BJ (cell line): ENCODE results near the gene CAMSAP1. TPM values are rescaled to one million over a fixed set of nuclear protein-coding genes. Genes with fewer than 3 reads are reported as not detected.

ENCODE experiments used
- CTCF ChIA-PET: fragments of 350-600 bp; formaldehyde crosslinking; extraction: SDS; loops from one replicate; lab custom pipeline; 2021; ENCODE audit warnings: antibody characterized with exemption, inconsistent platforms; lab: Yijun Ruan, JAX
- POLR2A ChIA-PET: fragments of 300-600 bp; sonication (Branson Sonifier 250); formaldehyde crosslinking; extraction: SDS; loops from one replicate; lab custom pipeline; 2021; ENCODE audit warnings: antibody characterized with exemption; lab: Charles Lee
- DNase-seq: peaks from one replicate; pipeline ENCODE4 v3.0.0-alpha.2; 2011; ENCODE audit warnings: low read depth
- H3K27me3 ChIP-seq: 2 replicates; pipeline ENCODE4 v1.6.0; 2011; ENCODE audit warnings: low read length; ENCODE audit not compliant: control insufficient read depth, insufficient read depth
- H3K36me3 ChIP-seq: 2 replicates; pipeline ENCODE4 v1.5.1; 2011; ENCODE audit warnings: low read length; ENCODE audit not compliant: control insufficient read depth, insufficient read depth
- H3K4me3 ChIP-seq: 2 replicates; pipeline ENCODE4 v1.5.1; 2011; ENCODE audit warnings: low read depth, mild to moderate bottlenecking, control low read depth, low read length
- polyA plus RNA-seq: library from polyadenylated mRNA; depleted of rRNA; stranded (reverse); fragments of >200 nt; gene quantifications from 2 replicates; pipeline ENCODE4 v1.2.3, GENCODE V29; 2011
- TF ChIP-seq, protein P1 (sequence below): IDR thresholded peaks from 2 replicates; pipeline ENCODE4 v1.5.1; 2011; ENCODE audit warnings: low read depth, mild to moderate bottlenecking, control low read depth, inconsistent platforms, low read length, moderate library complexity; ENCODE audit not compliant: insufficient read depth

The CAMSAP1 gene
- polyA plus RNA-seq, 1 experiment = 4.1 TPM

DNA sequence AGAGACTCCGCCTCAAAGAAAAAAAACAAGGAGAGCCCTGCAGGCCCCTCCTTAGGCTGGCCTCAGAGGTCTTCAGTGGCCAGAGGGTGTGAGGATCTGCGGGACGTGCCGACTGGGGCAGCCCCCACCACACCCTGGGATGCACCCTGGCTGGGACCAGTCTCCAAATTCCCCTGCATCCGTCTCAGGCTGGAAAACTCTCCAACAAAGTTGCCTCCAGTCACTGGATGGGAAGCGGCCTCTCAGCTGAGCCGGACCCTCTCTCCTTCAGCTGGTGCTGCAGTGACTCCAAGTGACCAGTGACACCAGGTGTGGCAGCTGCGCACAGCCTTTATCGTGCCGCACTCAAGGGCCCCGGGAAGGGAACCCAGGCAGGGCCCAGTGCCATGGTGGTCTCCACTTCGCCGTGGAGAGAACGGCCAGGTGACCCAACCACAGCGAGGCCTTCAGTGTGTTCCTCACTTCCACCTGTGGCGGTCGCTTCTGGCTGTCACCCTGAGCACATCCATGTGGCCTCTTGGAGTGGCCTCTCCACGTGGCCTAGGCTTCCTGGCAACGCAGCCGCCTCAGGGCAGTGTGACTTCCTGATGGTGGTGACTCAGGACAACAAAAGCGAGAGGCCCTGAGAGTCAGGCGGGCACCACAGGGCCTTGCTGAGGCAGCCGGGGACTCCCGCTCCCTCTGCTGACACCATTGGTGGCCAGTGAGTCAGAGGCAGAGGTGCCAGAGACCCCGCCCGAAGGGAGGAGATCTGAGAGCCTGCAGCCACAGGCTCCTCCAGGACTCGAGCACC lies 19.3 kb upstream of the CAMSAP1 start:
- no peaks in the 10 kb centered on the region for H3K27me3 ChIP-seq
- POLR2A ChIA-PET = no interaction called here
- TF ChIP-seq, protein P1, sequence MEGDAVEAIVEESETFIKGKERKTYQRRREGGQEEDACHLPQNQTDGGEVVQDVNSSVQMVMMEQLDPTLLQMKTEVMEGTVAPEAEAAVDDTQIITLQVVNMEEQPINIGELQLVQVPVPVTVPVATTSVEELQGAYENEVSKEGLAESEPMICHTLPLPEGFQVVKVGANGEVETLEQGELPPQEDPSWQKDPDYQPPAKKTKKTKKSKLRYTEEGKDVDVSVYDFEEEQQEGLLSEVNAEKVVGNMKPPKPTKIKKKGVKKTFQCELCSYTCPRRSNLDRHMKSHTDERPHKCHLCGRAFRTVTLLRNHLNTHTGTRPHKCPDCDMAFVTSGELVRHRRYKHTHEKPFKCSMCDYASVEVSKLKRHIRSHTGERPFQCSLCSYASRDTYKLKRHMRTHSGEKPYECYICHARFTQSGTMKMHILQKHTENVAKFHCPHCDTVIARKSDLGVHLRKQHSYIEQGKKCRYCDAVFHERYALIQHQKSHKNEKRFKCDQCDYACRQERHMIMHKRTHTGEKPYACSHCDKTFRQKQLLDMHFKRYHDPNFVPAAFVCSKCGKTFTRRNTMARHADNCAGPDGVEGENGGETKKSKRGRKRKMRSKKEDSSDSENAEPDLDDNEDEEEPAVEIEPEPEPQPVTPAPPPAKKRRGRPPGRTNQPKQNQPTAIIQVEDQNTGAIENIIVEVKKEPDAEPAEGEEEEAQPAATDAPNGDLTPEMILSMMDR = no peak
- peak; percentile 49 for DNase-seq
- H3K4me3 ChIP-seq = no peak overlapping the region
- CTCF ChIA-PET = no interaction called here
- peaks cover 9% of the 10 kb centered on the region; the same call in 1 of the 2 replicates for H3K36me3 ChIP-seq

DNA sequence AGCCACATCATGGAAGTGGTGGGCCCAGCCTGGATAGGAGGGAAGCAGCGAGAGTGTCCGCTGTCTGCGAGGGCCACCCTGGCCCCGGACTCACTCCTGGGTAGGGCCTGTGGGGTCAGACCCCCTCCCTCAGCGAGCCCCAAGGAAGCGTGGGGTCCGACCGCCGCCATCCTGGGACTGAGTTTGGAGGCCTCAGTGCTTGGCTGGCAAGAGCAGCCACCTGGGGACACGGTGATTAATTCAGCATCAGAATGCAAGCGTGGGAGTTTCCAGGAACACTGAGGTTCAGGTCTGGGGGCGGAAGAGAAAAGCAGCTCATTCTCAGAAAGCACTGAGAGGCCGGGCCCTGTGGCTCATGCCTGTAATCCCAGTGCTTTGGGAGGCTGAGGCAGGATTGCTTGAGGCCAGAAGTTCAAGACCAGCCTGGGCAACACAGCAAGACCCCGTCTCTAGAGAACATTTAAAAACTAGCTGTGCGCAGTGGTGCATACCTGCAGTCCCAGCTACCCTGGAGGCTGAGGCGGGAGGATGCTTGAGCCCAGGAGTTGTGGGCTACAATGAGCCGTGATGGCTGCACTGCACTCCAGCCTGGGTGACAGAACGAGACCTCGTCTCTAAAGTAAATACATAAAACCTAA lies 18.3 kb upstream of the CAMSAP1 start:
- Histone ChIP-seq H3K4me3 (no peak overlapping the region), H3K27me3 (no peaks in the 10 kb centered on the region), H3K36me3 (peaks cover 3% of the 10 kb centered on the region; the same call in 1 of the 2 replicates)
- no peak for DNase-seq
- TF ChIP-seq, protein P1 = no peak
- POLR2A ChIA-PET = no interaction called here
- CTCF ChIA-PET = no interaction called here

DNA sequence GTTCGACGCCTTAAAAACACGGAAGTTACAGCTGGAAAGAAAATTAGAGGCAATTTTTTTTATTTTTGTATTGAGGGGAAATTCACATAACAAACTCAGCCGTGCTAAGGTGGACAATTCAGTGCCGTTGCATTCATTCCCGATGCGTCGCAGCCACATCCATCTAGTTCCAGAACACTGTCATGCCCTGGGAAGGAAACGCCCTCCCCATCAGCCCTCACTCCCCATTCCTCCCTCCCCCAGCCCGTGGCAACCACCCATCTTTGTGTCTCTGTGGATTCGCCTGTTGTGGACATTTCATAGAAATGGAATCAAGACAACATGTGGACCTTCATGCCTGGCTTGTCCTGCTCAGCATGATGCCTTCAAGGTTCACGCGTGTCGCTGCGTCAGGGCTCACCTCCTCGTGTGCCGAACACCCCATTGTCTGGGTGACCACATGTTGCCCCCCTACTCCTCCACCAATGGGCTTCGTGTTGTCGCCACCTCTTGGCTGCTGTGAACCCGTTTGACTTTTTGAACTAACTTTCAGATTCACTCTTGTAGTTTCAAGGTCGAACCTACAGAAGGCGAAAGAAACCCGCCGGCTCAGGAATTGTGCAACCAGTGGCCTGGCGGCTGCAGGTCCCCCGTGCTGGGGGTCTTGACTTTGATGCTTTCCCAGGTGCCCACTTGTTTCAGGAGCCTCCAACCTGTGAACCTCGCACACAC lies 17.4 kb upstream of the CAMSAP1 start:
- POLR2A ChIA-PET = no interaction called here
- no peak for DNase-seq
- CTCF ChIA-PET = no interaction called here
- no peak overlapping the region for H3K4me3 ChIP-seq
- TF ChIP-seq, protein P1 = no peak
- no peaks in the 10 kb centered on the region for H3K27me3 ChIP-seq
- H3K36me3 ChIP-seq = no peaks in the 10 kb centered on the region

DNA sequence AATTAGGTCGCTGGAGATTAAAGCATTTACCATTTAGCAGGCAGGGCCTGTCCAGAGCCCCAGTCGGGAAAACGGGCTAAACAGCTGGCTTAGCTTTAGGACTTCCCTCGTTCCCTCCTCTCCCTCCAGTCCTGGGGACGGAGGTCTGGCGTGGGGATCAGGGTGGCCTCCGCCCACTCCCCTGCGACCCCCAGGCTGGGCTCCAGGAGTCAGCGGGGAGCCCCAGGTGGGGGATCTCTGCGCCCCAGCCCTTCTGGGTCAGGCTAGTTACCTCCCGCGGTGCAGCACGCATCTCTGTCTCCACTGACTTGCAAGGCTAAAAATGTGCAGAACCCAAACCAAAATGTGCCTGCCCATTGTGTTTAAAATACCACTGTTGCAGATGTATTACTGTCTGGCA lies 16.2 kb upstream of the CAMSAP1 start:
- Histone ChIP-seq H3K36me3 (no peaks in the 10 kb centered on the region), H3K27me3 (no peaks in the 10 kb centered on the region), H3K4me3 (no peak overlapping the region)
- TF ChIP-seq, protein P1 = no peak
- CTCF ChIA-PET = no interaction called here
- DNase-seq = no peak
- POLR2A ChIA-PET = no interaction called here

DNA sequence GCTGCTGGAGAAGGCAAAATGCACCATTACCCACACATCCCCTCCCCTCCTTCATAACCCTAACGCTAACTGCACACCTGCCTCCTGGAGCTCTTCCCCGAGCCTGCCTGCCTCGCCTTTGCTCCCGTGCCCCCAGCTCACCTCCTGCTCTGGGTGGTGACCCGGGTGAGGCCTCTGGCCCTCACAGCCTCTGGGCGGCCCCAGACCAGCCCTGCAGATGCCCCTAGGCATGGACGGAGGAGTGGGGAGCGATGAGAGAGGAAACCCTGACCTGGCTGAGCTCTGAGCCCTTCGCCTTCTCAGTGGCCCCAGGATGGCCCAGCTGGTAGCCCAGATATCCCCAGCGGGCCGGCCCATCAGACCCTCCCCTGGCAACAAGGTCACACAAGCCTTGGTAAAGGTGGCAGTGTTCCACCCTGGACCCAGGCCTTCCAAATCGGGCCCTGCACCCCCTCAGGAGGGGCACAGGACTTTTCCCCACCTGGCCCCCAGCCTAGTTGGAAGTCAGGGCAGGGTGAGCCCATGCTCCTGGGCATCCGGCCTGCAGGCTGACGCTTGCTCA lies 14.5 kb upstream of the CAMSAP1 start:
- CTCF ChIA-PET = interaction anchor here (0.7 to 0.8 kb wide), 2 partner anchors 46 to 201 kb away, joined by 3 read pairs; no protein-coding TSS in a partner anchor

More for the DNA sequence above, 14.5 kb upstream of the CAMSAP1 start:
- POLR2A ChIA-PET = no interaction called here
- Histone ChIP-seq H3K4me3 (no peak overlapping the region), H3K27me3 (no peaks in the 10 kb centered on the region), H3K36me3 (no peaks in the 10 kb centered on the region)
- DNase-seq = no peak
- TF ChIP-seq, protein P1 = no peak
